ENCODE data around the gene MYH1.

The MYH1 gene

GRCh38 chr17:10482252-10482651 is 36.1 kb downstream of the MYH1 start:
- no peak for TF ChIP-seq ZFX (IDR thresholded peaks at IDR 0.05; ENCODE audit: borderline replicate concordance)
- TF ChIP-seq, protein P1, sequence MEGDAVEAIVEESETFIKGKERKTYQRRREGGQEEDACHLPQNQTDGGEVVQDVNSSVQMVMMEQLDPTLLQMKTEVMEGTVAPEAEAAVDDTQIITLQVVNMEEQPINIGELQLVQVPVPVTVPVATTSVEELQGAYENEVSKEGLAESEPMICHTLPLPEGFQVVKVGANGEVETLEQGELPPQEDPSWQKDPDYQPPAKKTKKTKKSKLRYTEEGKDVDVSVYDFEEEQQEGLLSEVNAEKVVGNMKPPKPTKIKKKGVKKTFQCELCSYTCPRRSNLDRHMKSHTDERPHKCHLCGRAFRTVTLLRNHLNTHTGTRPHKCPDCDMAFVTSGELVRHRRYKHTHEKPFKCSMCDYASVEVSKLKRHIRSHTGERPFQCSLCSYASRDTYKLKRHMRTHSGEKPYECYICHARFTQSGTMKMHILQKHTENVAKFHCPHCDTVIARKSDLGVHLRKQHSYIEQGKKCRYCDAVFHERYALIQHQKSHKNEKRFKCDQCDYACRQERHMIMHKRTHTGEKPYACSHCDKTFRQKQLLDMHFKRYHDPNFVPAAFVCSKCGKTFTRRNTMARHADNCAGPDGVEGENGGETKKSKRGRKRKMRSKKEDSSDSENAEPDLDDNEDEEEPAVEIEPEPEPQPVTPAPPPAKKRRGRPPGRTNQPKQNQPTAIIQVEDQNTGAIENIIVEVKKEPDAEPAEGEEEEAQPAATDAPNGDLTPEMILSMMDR (IDR thresholded peaks at IDR 0.05), result no peak
- no peak overlapping the region for H3K27ac ChIP-seq

GRCh38 chr17:10477701-10478100 is 40.6 kb downstream of the MYH1 start:
- no peak for TF ChIP-seq ZFX (IDR thresholded peaks at IDR 0.05; ENCODE audit: borderline replicate concordance)
- TF ChIP-seq, protein P1 (IDR thresholded peaks at IDR 0.05), result no peak
- no peak overlapping the region for H3K27ac ChIP-seq

- TF ChIP-seq, protein P1 (IDR thresholded peaks at IDR 0.05), result no peak
- no peak for TF ChIP-seq ZFX (IDR thresholded peaks at IDR 0.05; ENCODE audit: borderline replicate concordance)
- no peak overlapping the region for H3K27ac ChIP-seq
These were observed 43.8 kb downstream of the MYH1 start for GRCh38 chr17:10474536-10474935.

- H3K27ac ChIP-seq, result no peak overlapping the region
- TF ChIP-seq, protein P1 (IDR thresholded peaks at IDR 0.05), result no peak
- TF ChIP-seq ZFX (IDR thresholded peaks at IDR 0.05; ENCODE audit: borderline replicate concordance), result no peak
These were observed 46.5 kb downstream of the MYH1 start for GRCh38 chr17:10471858-10472257.

- H3K27ac ChIP-seq, result no peak within 1 kb of the TSS
- TF ChIP-seq, protein P1 (IDR thresholded peaks at IDR 0.05), result no peak
- no peak for TF ChIP-seq ZFX (IDR thresholded peaks at IDR 0.05; ENCODE audit: borderline replicate concordance)
These were observed 48.9 kb downstream of the MYH1 start, which contains the start of gene MYH4 for GRCh38 chr17:10469459-10469858. Gene MYH4 (minus strand): TSS chr17:10469559. CDS start chr17:10466745, 2,814 bp downstream.

DNA sequence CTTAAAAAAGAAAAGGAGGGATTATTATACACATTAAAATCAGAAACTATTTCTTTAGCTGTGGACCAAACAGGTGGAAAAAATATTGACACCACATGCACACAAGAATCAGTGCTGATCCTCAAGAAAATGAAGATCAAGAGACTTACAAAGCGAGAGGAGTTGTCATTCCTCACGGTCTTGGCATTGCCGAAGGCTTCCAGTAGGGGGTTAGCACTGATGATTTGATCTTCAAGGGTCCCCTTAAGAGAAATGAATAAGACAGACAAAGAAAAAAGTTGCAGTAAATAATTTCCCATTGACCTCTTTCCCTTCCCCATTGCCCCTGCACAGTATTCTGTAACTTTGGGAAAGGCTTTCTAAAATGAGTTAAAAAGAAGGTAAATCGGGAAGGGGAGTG is 54.9 kb downstream of the MYH1 start:
- no peak overlapping the region for H3K27ac ChIP-seq
- TF ChIP-seq ZFX (IDR thresholded peaks at IDR 0.05; ENCODE audit: borderline replicate concordance), result no peak
- TF ChIP-seq, protein P1 (IDR thresholded peaks at IDR 0.05), result no peak

DNA sequence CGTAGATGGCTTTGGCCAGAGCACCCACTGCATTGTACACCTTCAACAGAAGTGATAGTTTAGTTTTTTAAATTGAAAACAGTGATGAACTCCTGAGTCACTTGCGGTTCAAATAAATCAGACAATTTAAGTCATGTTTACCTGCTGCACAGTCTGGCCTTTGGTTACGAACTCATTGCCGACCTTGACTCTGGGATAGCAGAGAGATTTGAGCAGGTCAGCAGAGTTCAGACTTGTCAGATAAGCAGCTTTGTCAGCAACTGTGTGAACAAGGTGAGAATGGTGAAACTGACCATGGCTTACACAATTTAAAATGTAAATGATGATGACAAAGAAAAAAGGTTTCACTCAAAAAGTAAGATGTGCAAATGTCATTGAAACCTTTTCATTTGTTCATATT is 58.3 kb downstream of the MYH1 start:
- TF ChIP-seq ZFX (IDR thresholded peaks at IDR 0.05; ENCODE audit: borderline replicate concordance), result no peak
- TF ChIP-seq, protein P1 (IDR thresholded peaks at IDR 0.05), result no peak
- H3K27ac ChIP-seq, result no peak overlapping the region

All from 22Rv1 (cell line).